Lower lobe of right lung (tissue), 2 donors: ENCODE data around the gene DNAAF8. TPM values are rescaled to one million over a fixed set of nuclear protein-coding genes. Genes with fewer than 3 reads are reported as not detected.

Source experiments
- ATAC-seq, 2 donors: fragments of 200-7000 bp; cut with Tn5 transposase; one replicate each; pipeline ENCODE4 v1.9.1; 2020 to 2022; ENCODE audit warnings: mild to moderate bottlenecking in 2 of 2, moderate library complexity in 2 of 2
- DNase-seq: peaks from one replicate; pipeline ENCODE4 v3.0.0-alpha.2; 2020
- H3K27ac ChIP-seq: fragments of 200-600 bp; one replicate; pipeline ENCODE4 v1.8.0; 2022
- H3K27me3 ChIP-seq: fragments of 200-600 bp; one replicate; pipeline ENCODE4 v1.8.0; 2022; ENCODE audit warnings: low read depth
- H3K36me3 ChIP-seq: fragments of 200-600 bp; one replicate; pipeline ENCODE4 v1.8.0; 2022; ENCODE audit warnings: mild to moderate bottlenecking
- H3K4me1 ChIP-seq: fragments of 200-600 bp; one replicate; pipeline ENCODE4 v1.8.0; 2022
- H3K4me3 ChIP-seq: fragments of 200-600 bp; one replicate; pipeline ENCODE4 v1.8.0; 2022; ENCODE audit warnings: mild to moderate bottlenecking
- H3K9me3 ChIP-seq: fragments of 200-600 bp; one replicate; pipeline ENCODE4 v1.8.0; 2022
- intact Hi-C: fragments of 100-400 bp; cut with DNase I; formaldehyde crosslinking; loops from one replicate; pipeline ENCODE4 v1.11.0; 2022
- total RNA-seq: library from RNA; stranded (reverse); fragmentation: NEBNext Ultra II Directional; extraction: Animal tissue kit (Norgen Biotek cat#: 25700); gene quantifications from one replicate; pipeline ENCODE4 v1.2.1, GENCODE V29; 2021
- TF ChIP-seq, protein P1 (sequence below): fragments of 200-600 bp; IDR thresholded peaks from one replicate; pipeline ENCODE4 v1.8.0; 2022; ENCODE audit warnings: antibody characterized with exemption, mild to moderate bottlenecking
- donor health status: DM: no; HTN: yes; CAD: no; lungs with severe emphysema.

The DNAAF8 gene
- total RNA-seq, 1 donor from 2014 or later: 3.4 TPM

DNA sequence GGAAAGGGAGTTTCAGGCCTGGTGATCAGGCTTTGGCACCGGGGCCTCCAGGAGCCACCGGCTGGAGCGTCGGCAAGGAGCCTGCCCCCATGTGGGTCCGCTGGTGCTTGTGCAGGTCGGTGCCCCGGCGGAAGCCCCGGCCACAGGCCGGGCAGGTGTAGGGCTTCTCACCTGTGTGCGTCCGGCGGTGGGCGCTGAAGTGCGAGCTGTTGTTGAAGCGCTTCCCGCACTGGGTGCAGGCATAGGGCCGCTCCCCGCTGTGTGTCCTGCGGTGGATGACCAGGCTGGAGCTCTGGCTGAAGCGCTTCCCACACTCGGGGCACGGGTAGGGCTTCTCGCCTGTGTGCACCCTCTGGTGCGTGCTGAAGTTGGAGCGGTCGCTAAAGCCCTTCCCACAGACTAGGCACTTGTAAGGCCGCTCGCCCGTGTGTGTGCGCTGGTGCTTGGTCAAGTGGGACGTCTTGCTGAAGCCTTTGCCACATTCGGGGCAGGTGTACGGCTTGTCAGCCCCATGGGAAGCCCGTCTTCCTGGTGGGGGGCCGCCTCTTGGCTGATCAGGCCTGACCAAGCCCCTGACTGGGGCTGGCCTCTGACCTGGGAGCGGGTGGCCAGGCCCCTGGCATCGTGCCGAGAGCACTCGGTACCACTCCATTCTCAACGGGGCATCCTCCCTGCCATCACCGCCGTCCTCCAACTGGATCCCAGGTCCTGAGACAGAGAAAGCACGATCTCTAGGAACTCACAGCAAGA lies 18.2 kb downstream of the DNAAF8 start:
- Histone ChIP-seq H3K9me3 (no peaks in the 10 kb centered on the region), H3K36me3 (peaks cover 85% of the 10 kb centered on the region), H3K4me3 (no peak overlapping the region), H3K27ac (no peak overlapping the region), H3K4me1 (no peaks in the 10 kb centered on the region), H3K27me3 (no peaks in the 10 kb centered on the region)
- TF ChIP-seq, protein P1, sequence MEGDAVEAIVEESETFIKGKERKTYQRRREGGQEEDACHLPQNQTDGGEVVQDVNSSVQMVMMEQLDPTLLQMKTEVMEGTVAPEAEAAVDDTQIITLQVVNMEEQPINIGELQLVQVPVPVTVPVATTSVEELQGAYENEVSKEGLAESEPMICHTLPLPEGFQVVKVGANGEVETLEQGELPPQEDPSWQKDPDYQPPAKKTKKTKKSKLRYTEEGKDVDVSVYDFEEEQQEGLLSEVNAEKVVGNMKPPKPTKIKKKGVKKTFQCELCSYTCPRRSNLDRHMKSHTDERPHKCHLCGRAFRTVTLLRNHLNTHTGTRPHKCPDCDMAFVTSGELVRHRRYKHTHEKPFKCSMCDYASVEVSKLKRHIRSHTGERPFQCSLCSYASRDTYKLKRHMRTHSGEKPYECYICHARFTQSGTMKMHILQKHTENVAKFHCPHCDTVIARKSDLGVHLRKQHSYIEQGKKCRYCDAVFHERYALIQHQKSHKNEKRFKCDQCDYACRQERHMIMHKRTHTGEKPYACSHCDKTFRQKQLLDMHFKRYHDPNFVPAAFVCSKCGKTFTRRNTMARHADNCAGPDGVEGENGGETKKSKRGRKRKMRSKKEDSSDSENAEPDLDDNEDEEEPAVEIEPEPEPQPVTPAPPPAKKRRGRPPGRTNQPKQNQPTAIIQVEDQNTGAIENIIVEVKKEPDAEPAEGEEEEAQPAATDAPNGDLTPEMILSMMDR: no peak
- peak in 1 of 2 donors; percentile 30 for ATAC-seq
- intact Hi-C loops: no loop called here
- DNase-seq: no peak

DNA sequence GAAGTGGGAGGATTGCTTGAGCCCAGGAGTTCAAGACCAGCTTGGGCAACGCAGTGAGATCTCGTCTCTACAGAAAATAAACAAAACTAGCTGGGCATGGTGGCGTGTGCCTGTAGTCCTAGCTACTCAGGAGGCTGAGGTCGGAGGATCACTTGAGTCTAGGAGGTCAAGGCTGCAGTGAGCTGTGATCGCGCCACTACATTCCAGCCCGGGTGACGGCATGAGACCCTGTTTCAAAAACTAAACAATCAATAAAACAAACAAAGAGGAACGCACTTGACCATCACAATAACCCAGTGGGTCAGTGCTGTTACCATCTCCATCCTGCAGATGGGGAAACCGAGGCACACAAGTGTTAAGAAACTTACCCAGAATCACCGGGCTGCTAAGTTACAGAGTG lies 18.9 kb downstream of the DNAAF8 start:
- intact Hi-C loops: no loop called here
- no peak overlapping the region for H3K4me3 ChIP-seq
- ATAC-seq (no peak), DNase-seq (no peak)
- no peaks in the 10 kb centered on the region for H3K27me3 ChIP-seq
- TF ChIP-seq, protein P1: no peak
- H3K9me3 ChIP-seq: no peaks in the 10 kb centered on the region
- H3K27ac ChIP-seq: no peak overlapping the region
- no peaks in the 10 kb centered on the region for H3K4me1 ChIP-seq
- peaks cover 92% of the 10 kb centered on the region for H3K36me3 ChIP-seq

DNA sequence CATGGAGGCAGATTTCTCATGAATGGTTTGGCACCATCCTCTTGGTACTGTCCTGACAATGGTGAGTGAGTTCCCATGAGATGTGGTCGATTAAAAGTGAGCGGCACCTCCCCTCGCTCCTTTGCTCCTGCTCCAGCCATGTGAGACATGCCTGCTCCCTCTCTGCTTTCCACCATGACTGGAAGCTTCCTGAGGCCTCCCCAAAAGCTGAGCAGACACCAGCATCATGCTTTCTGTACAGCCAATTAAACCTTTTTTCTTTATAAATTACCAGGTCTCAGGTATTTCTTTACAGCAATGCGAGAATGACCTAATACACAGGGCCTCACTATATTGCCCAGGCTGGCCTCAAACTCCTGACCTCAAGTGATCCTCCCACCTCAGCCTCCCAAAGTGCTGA lies 20.5 kb downstream of the DNAAF8 start:
- no peaks in the 10 kb centered on the region for H3K9me3 ChIP-seq
- DNase-seq (no peak), ATAC-seq (no peak)
- H3K36me3 ChIP-seq: peaks cover 99% of the 10 kb centered on the region
- no peak overlapping the region for H3K27ac ChIP-seq
- intact Hi-C loops: no loop called here
- H3K4me3 ChIP-seq: no peak overlapping the region
- H3K27me3 ChIP-seq: no peaks in the 10 kb centered on the region
- TF ChIP-seq, protein P1: no peak
- H3K4me1 ChIP-seq: no peaks in the 10 kb centered on the region

DNA sequence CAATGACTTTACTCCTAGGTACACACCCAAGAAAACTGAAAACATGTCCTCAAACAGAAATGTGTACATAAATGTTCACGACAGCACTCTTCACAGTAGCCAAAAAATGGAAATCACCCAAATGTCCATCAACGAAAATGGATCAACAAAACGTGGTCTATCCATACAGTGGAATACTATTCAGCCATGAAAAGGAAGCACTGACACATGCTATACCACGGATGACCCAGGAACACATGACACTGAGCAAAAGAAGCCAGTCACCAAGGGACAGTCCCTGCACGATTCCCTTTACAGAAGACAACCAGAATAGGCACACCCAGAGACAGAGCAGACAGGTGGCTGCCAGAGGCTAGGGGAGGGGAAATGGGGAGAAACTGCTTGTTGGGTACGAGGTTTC lies 21.4 kb downstream of the DNAAF8 start:
- intact Hi-C loops: no loop called here
- H3K4me1 ChIP-seq: no peaks in the 10 kb centered on the region
- no peak overlapping the region for H3K4me3 ChIP-seq
- DNase-seq (no peak), ATAC-seq (no peak)
- no peaks in the 10 kb centered on the region for H3K9me3 ChIP-seq
- H3K36me3 ChIP-seq: peaks cover 99% of the 10 kb centered on the region
- TF ChIP-seq, protein P1: no peak
- no peaks in the 10 kb centered on the region for H3K27me3 ChIP-seq
- H3K27ac ChIP-seq: no peak overlapping the region

DNA sequence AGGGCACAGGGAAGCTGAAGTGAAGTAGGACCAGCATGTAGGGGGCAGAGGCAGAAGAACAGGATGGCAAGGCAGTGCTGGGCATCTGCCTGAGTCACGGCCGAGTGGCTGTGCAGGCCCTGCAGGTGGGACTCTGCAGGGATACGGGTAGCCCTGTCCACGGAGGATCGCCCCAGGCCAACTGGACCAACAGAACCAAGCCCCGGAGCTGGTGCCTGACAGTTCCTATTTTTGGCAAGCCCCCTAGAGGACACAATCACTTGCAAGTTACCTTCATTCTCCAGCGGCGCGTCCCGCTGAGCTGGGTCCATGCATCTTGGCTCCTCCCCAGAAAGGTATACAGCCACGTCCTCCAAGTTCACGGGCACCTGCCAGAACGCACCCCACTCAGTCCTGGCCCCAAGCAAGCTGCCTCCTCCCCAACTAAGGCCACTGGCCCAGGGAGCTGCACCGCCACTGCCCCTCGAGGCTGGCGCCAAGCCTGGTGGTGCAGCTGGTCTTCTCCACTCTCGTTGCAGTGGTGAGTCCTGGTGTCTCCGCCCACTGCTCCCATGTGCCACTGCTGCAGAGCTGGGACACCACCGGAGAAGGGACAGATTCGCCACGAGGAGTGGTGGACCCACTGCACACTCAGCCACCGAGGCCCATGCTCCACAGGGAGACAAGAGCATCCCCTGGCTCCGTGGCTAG lies 26.0 kb downstream of the DNAAF8 start:
- TF ChIP-seq, protein P1: no peak
- Histone ChIP-seq H3K27me3 (no peaks in the 10 kb centered on the region), H3K4me1 (peaks cover 6% of the 10 kb centered on the region), H3K36me3 (peaks cover 91% of the 10 kb centered on the region), H3K27ac (no peak overlapping the region), H3K4me3 (no peak overlapping the region), H3K9me3 (no peaks in the 10 kb centered on the region)
- DNase-seq (no peak), ATAC-seq (no peak)
- intact Hi-C loops: no loop called here
